Measurements from ENCODE around the gene POLD3. TPM values are rescaled to one million over a fixed set of nuclear protein-coding genes. Genes with fewer than 3 reads are reported as not detected.

Gene POLD3
- total RNA-seq, 1 donor from 2014 or later = 10.3 TPM

DNA sequence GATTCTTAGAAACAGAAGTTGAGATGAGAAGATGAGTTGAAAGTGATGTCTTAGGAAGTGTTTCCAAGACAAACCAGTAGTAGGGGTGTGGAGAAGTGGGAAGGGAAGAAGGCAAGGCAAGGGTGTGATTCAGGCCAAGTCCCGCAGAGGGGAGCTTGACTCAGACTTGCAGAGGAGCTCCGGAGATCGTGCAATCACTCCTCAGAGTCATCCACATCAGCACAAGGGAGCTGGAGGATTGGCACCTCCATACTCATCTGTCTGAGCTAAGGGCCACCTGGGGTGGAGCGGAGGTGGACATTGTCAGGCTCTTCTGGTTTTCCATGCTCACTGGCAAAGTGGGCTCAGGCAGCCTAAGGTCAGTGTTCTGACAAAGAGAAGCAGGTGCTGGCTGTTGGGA is 94.4 kb downstream of the POLD3 start:
- no peak overlapping the region for H3K27ac ChIP-seq
- peak in 1 of 2 donors; percentile 56 for DNase-seq (ENCODE audit: low spot score in 2 of 2)
- no peak overlapping the region for H3K4me3 ChIP-seq
- intact Hi-C loops (cut with DNase I) = no loop called here
- H3K4me1 ChIP-seq = peaks cover 2 to 10% of the 10 kb centered on the region in 2 donors
- no peaks in the 10 kb centered on the region for H3K36me3 ChIP-seq
- no peaks in the 10 kb centered on the region for H3K27me3 ChIP-seq
- no peaks in the 10 kb centered on the region for H3K9me3 ChIP-seq
- TF ChIP-seq, protein P1, sequence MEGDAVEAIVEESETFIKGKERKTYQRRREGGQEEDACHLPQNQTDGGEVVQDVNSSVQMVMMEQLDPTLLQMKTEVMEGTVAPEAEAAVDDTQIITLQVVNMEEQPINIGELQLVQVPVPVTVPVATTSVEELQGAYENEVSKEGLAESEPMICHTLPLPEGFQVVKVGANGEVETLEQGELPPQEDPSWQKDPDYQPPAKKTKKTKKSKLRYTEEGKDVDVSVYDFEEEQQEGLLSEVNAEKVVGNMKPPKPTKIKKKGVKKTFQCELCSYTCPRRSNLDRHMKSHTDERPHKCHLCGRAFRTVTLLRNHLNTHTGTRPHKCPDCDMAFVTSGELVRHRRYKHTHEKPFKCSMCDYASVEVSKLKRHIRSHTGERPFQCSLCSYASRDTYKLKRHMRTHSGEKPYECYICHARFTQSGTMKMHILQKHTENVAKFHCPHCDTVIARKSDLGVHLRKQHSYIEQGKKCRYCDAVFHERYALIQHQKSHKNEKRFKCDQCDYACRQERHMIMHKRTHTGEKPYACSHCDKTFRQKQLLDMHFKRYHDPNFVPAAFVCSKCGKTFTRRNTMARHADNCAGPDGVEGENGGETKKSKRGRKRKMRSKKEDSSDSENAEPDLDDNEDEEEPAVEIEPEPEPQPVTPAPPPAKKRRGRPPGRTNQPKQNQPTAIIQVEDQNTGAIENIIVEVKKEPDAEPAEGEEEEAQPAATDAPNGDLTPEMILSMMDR (IDR thresholded peaks at IDR 0.05) = no peak

DNA sequence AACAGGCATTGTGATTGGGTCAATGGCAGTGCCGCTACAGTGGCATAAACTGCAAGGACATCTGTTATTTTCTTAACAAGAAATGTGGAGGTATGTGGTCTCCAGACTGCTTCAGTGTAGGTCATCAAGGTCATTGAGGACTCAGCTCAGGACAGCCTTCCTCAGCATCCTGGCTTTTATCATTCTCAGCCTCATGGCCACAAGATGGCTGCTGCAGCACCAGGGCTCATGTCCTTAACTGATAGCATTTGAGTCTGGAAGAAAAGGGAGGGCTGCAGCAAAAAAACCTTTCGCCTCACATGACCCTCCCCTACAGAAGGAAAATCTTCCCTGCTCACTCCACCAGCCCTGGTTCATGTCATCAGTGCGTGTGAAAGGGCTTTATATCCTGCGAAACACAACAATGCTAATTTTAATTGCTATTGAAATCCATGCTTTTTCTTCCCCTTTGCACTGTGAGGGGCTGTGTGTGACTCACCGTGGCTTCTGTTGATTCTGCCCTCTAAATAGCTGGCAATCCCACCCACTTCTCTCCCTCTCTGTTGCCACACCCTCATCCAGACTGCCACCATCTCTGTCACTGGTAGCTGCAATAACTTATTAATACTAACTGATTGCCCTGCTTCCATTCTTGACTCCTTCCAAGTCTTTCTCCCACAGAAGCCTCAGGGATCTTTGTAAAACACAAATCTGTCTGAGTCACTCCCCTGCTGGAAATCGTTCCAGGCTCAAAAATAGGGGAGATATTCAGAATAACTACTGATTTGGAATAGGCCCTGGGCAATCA is 95.0 kb downstream of the POLD3 start:
- peak in 1 of 2 donors; percentile 57 for DNase-seq (ENCODE audit: low spot score in 2 of 2)
- TF ChIP-seq, protein P1 (IDR thresholded peaks at IDR 0.05) = no peak
- intact Hi-C loops (cut with DNase I) = no loop called here

GRCh38 chr11:74689666-74690065 is 97.3 kb downstream of the POLD3 start:
- no peaks in the 10 kb centered on the region for H3K9me3 ChIP-seq
- H3K4me3 ChIP-seq = no peak overlapping the region
- TF ChIP-seq, protein P1 (IDR thresholded peaks at IDR 0.05) = no peak
- intact Hi-C loops (cut with DNase I) = no loop called here
- H3K4me1 ChIP-seq = no peaks in the 10 kb centered on the region
- H3K27me3 ChIP-seq = no peaks in the 10 kb centered on the region
- H3K27ac ChIP-seq = no peak overlapping the region
- no peak for DNase-seq (ENCODE audit: low spot score in 2 of 2)
- H3K36me3 ChIP-seq = no peaks in the 10 kb centered on the region

More for the DNA sequence above, 95.0 kb downstream of the POLD3 start:
- H3K4me3 ChIP-seq = no peak overlapping the region
- H3K36me3 ChIP-seq = no peaks in the 10 kb centered on the region
- no peaks in the 10 kb centered on the region for H3K9me3 ChIP-seq
- H3K27me3 ChIP-seq = no peaks in the 10 kb centered on the region
- H3K27ac ChIP-seq = peak overlapping the region; percentile 22 to 43
- peaks cover 0 to 7% of the 10 kb centered on the region in 2 donors for H3K4me1 ChIP-seq

DNA sequence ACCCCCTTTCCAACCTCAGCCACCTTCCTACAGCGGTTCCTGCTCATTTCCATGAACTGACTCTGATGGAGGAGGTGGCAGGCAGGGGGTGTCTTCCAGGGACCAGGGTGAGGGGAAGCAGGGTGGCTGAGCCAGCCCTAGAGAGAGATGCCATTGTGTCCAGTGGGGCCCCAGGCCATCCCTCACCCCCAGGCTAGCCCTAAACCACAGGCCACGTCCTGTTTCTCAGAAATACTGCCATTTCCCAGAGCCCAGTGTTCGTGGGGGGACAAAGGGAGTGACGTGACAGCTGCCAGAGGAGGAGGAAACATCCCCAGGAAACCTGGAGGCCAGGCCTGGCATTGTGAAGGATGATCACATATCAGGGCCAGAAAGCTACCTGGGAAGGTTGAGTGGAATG is 99.4 kb downstream of the POLD3 start:
- H3K9me3 ChIP-seq = no peaks in the 10 kb centered on the region
- no peak overlapping the region for H3K27ac ChIP-seq
- intact Hi-C loops (cut with DNase I) = no loop called here
- DNase-seq (ENCODE audit: low spot score in 2 of 2) = no peak
- H3K4me1 ChIP-seq = peaks cover 4 to 7% of the 10 kb centered on the region in 2 donors
- no peaks in the 10 kb centered on the region for H3K36me3 ChIP-seq
- TF ChIP-seq, protein P1 (IDR thresholded peaks at IDR 0.05) = no peak
- H3K4me3 ChIP-seq = no peak overlapping the region
- no peaks in the 10 kb centered on the region for H3K27me3 ChIP-seq

Other genes with a start within 250 kb of the POLD3 start
- gene PGM2L1, start 194.1 kb upstream of the POLD3 start, total RNA-seq = 8.4 TPM
- gene KCNE3, start 125.0 kb upstream of the POLD3 start, total RNA-seq = not detected
- gene LIPT2, start 98.9 kb upstream of the POLD3 start, total RNA-seq = not detected
- gene CHRDL2, start 138.8 kb downstream of the POLD3 start, total RNA-seq = not detected
- 19.5 TPM for gene RNF169, start 156.3 kb downstream of the POLD3 start, total RNA-seq